GM10248 (cell line): ENCODE measurements around the gene COL11A2.

ENCODE experiments used
- CTCF ChIA-PET: fragments of 300-600 bp; sonication (Branson Sonifier 250); formaldehyde crosslinking; extraction: SDS; loops from one replicate; lab custom pipeline; 2021; ENCODE audit warnings: antibody characterized with exemption; lab: Yijun Ruan, JAX
- POLR2A ChIA-PET: fragments of 350-650 bp; sonication (Branson Sonifier 250); formaldehyde crosslinking; extraction: SDS; loops from one replicate; lab custom pipeline; 2020; ENCODE audit warnings: antibody characterized with exemption; lab: Yijun Ruan, JAX
- DNase-seq: peaks from one replicate; pipeline ENCODE4 v3.0.0; 2012; ENCODE audit errors: extremely low spot score
- CTCF ChIP-seq: IDR thresholded peaks from 2 replicates; pipeline ENCODE4 v1.5.1; 2012; ENCODE audit warnings: mild to moderate bottlenecking, low read depth; ENCODE audit errors: extremely low read depth, missing control alignments, control extremely low read depth

Gene COL11A2

GRCh38 chr6:33181141-33181540 is 11.1 kb downstream of the COL11A2 start:
- no peak for DNase-seq
- POLR2A ChIA-PET: no interaction called here
- CTCF ChIA-PET: interaction anchor here (1.0 to 1.3 kb wide), 2 partner anchors 20 to 180 kb away, joined by 3 to 4 read pairs; no protein-coding TSS in a partner anchor

DNA sequence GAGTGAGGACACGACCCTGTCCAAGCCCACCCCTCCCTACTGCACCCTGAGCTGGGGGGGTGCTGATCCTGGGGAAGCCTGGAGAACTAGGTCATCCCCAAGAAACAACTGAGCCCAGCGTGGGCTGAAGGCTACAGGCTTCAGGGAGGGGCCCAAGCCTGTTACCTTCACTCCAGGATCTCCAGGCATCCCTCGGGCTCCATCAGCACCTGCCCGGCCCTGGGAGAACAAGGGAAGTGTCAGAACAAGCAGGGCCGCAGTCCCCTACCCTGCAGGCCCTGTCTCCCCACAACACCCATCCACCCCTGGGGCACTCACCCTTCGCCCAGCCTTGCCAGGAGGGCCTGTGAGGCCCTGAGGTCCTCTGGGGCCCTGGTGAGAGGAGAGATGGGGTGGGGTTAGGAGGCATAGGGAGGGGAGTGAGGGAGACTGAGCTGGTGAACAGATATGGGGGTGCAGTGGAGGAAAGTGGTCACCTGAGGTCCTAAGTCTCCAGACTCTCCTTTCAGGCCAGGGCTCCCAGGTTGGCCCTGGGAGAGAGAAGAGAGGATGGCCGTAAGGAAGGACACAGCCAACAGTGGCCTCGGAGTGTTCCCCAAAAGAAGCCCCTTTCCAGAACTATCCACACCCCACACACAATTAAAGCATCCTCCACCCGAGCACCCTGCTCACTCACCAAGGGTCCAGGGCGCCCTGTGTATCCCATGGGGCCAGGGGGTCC is 13.4 kb downstream of the COL11A2 start:
- DNase-seq: no peak
- TF ChIP-seq CTCF: no peak
- CTCF ChIA-PET: no interaction called here
- POLR2A ChIA-PET: no interaction called here

More at GRCh38 chr6:33181141-33181540, 11.1 kb downstream of the COL11A2 start:
- no peak for TF ChIP-seq CTCF

GRCh38 chr6:33177552-33178446 is 14.5 kb downstream of the COL11A2 start:
- ChIA-PET CTCF (interaction anchor here (1.4 kb wide), 1 partner anchor 51 kb away, joined by 4 read pairs; no protein-coding TSS in a partner anchor), POLR2A (no interaction called here)
- TF ChIP-seq CTCF: no peak
- no peak for DNase-seq

DNA sequence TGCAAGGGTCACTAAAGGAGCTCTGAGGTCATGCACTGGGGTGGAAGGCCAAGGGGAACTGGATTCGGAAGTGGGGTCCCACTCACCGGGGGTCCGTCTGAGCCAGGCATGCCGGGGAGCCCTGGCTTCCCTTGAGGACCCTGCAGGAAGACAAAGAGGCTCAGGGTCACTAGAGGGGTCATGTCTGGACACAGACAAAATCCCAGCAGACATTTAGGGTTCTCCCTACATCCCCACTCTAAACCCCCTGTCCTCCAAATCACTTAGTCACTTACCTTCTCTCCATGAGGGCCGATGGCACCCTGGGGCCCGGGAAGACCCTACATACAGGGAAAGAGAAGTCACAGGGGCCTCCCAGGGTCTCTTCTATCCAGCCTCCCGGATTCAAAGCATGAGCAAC is 15.4 kb downstream of the COL11A2 start:
- TF ChIP-seq CTCF: no peak
- POLR2A ChIA-PET: no interaction called here
- CTCF ChIA-PET: interaction anchor here (1.4 kb wide), 1 partner anchor 50 kb away, joined by 4 read pairs; no protein-coding TSS in a partner anchor
- no peak for DNase-seq

DNA sequence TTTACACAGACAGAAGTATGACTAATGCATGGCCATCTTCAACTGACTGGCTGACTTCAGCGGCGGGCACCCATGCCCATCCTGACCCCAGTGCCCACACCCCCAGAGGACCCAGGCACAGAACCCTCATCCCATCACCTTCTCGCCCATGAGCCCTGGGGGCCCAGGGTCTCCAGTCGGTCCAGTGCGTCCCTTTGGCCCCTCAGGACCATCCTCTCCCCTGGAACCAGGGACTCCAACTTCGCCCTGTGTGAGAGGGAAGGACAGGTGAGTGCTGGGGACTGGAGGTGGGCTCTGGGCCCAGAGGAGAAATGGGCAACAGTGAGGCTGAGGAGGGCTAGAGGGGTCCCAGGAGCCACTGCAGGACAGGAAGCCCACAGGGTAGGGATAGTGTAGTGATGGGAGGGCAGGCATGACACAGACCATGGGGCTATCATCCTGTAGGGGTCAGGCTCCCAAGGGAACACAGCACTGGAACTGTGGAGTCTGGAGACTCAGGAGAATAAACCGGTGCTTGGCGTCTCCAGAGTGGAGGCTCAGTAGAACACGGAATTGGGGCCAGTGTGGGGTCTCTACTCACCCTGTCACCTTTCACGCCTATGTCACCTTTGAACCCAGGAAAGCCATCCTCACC is 16.7 kb downstream of the COL11A2 start:
- DNase-seq: no peak
- TF ChIP-seq CTCF: no peak
- CTCF ChIA-PET: interaction anchor here (0.7 to 2.6 kb wide), 4 partner anchors 22 to 161 kb away, joined by 3 to 9 read pairs (median 3); no protein-coding TSS in a partner anchor
- POLR2A ChIA-PET: no interaction called here

DNA sequence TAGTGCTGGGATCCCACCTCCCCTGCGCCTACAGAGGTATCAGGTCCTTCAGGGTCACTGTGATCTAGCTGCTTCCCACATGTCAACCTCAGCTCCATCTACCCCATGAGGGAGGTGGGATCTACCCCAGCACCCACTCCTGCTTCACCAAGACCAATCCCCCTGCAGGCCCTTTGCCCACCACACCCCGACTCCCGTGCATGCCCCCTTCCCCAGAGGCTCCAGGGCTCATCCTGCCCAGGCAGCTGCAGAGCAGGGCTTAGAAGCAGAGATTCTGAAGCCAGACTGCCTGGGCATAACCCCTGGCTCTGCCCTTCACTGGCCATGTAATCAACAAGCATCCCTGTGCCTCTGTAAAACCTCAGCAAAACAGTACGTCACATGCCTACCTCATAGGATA is 17.5 kb downstream of the COL11A2 start:
- no peak for DNase-seq
- POLR2A ChIA-PET: interaction anchor here (0.7 kb wide), 1 partner anchor 203 kb away, joined by 3 read pairs; no protein-coding TSS in a partner anchor
- CTCF ChIA-PET: interaction anchor here (0.7 to 3.2 kb wide), 9 partner anchors 13 to 161 kb away, joined by 3 to 12 read pairs (median 3); no protein-coding TSS in a partner anchor
- TF ChIP-seq CTCF: no peak
